ELR (cell line): ENCODE data around the gene EXD2.
"Not testable (repeated sequence)": the region's sequence is repeated elsewhere in the genome, so short reads cannot be mapped to it uniquely, and the experiment has no call there.

Experiments
- DNase-seq: peaks from one replicate; pipeline ENCODE4 v3.0.0-alpha.2; 2015; ENCODE audit warnings: low read depth

Gene EXD2

GRCh38 chr14:69281450-69282169 lies 90.3 kb downstream of the EXD2 start:
- DNase-seq = peak; percentile 27

- no peak for DNase-seq
Measured at GRCh38 chr14:69282448-69282847, 91.2 kb downstream of the EXD2 start.

- no peak for DNase-seq
Measured at GRCh38 chr14:69284170-69284569, 92.9 kb downstream of the EXD2 start.

GRCh38 chr14:69285661-69286255 lies 94.5 kb downstream of the EXD2 start:
- DNase-seq = no peak

- peak; percentile 35 for DNase-seq
Measured at GRCh38 chr14:69287098-69288010, 96.1 kb downstream of the EXD2 start.

- peak; percentile 49 for DNase-seq
Measured at GRCh38 chr14:69288011-69288771, 96.9 kb downstream of the EXD2 start.

- DNase-seq = no peak
Measured at GRCh38 chr14:69288956-69289705, 97.8 kb downstream of the EXD2 start.

- no peak for DNase-seq
Measured at GRCh38 chr14:69289811-69290520, 98.7 kb downstream of the EXD2 start.

GRCh38 chr14:69290881-69291280 lies 99.6 kb downstream of the EXD2 start:
- not testable (repeated sequence) for DNase-seq

- DNase-seq = no peak
Measured at GRCh38 chr14:69291396-69291795, 100.1 kb downstream of the EXD2 start.

- DNase-seq = peak; percentile 33
Measured at GRCh38 chr14:69291891-69292561, 100.7 kb downstream of the EXD2 start.
